ENCODE results near the gene NASP. TPM values are rescaled to one million over a fixed set of nuclear protein-coding genes. Genes with fewer than 3 reads are reported as not detected.

The NASP gene
- total RNA-seq, 1 donor from 2014 or later, result 16.6 TPM

DNA sequence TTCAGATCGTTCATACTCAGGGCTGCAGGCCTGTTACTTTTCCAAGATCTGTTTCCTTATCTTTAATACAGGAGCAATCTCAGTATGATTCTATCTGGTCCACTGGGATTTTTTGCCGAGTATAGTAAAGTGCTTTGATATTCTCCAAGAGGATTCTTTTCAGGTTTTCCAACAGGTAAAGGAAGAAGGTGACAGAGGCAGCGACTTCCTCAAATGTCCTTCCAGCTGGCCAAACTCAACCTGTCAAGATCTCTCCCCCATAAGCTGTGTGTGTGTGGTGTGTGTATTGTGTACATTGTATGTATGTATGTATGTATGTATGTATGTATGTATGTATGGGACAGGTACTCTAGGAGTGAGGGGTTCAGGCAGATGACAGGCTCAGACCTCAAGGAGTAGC lies 32.2 kb upstream of the NASP start:
- FAIRE-seq, result no peak
- no peak for DNase-seq (ENCODE audit: low read depth)
- H3K36me3 ChIP-seq (ENCODE audit: control insufficient read depth, insufficient read depth, low read length), result no peaks in the 10 kb centered on the region
- H3K4me3 ChIP-seq (ENCODE audit: low read depth, low read length), result peak overlapping the region; percentile 55
- TF ChIP-seq, protein P1, sequence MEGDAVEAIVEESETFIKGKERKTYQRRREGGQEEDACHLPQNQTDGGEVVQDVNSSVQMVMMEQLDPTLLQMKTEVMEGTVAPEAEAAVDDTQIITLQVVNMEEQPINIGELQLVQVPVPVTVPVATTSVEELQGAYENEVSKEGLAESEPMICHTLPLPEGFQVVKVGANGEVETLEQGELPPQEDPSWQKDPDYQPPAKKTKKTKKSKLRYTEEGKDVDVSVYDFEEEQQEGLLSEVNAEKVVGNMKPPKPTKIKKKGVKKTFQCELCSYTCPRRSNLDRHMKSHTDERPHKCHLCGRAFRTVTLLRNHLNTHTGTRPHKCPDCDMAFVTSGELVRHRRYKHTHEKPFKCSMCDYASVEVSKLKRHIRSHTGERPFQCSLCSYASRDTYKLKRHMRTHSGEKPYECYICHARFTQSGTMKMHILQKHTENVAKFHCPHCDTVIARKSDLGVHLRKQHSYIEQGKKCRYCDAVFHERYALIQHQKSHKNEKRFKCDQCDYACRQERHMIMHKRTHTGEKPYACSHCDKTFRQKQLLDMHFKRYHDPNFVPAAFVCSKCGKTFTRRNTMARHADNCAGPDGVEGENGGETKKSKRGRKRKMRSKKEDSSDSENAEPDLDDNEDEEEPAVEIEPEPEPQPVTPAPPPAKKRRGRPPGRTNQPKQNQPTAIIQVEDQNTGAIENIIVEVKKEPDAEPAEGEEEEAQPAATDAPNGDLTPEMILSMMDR (IDR thresholded peaks at IDR 0.05; ENCODE audit: insufficient read depth, low read length, severe bottlenecking), result no peak
- H3K27me3 ChIP-seq (ENCODE audit: control insufficient read depth, insufficient read depth, low read length), result no peaks in the 10 kb centered on the region

DNA sequence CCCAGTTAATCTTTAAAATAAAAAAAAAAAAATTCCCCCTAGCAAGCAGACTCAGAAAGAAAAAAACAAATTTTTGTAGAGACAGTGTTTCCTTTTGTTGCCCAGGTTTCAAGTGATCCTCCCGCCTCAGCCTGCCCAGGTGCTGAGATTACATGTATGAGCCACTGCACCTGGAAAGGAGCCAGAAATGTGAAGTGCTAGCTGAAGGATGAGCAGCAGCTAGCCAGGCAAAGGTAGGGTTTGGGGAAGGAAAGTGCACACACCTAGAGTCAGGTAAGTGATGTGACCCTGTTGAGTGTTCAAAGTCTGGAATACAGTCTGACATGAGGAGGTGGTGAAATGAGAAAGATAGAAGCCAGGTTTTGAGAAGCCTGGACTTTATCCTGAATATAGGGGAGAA lies 31.5 kb upstream of the NASP start:
- peak; percentile 86 for DNase-seq (ENCODE audit: low read depth)
- TF ChIP-seq, protein P1 (IDR thresholded peaks at IDR 0.05; ENCODE audit: insufficient read depth, low read length, severe bottlenecking), result no peak
- Histone ChIP-seq H3K27me3 (ENCODE audit: control insufficient read depth, insufficient read depth, low read length) (no peaks in the 10 kb centered on the region), H3K4me3 (ENCODE audit: low read depth, low read length) (no peak overlapping the region), H3K36me3 (ENCODE audit: control insufficient read depth, insufficient read depth, low read length) (no peaks in the 10 kb centered on the region)
- no peak for FAIRE-seq

DNA sequence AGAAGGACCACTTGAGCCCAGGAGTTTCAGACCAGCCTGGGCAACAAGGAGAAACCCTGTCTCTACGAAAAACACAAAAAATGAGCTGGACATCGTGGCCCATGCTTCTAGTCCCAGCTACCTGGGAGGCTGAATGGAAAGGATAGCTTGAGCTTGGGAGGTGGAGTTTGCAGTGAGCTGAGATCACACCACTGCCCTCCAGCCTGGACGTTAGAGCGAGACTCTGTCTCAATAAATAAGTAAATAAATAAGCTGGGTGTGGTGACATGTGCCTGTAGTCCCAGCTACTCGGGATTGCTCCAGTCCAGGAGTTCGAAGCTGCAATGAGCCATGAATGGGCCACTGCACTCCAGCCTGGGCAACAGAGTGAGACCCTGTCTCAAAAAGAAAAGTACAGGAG lies 29.6 kb upstream of the NASP start:
- Histone ChIP-seq H3K27me3 (ENCODE audit: control insufficient read depth, insufficient read depth, low read length) (no peaks in the 10 kb centered on the region), H3K36me3 (ENCODE audit: control insufficient read depth, insufficient read depth, low read length) (no peaks in the 10 kb centered on the region), H3K4me3 (ENCODE audit: low read depth, low read length) (no peak overlapping the region)
- TF ChIP-seq, protein P1 (IDR thresholded peaks at IDR 0.05; ENCODE audit: insufficient read depth, low read length, severe bottlenecking), result no peak
- no peak for FAIRE-seq
- no peak for DNase-seq (ENCODE audit: low read depth)

DNA sequence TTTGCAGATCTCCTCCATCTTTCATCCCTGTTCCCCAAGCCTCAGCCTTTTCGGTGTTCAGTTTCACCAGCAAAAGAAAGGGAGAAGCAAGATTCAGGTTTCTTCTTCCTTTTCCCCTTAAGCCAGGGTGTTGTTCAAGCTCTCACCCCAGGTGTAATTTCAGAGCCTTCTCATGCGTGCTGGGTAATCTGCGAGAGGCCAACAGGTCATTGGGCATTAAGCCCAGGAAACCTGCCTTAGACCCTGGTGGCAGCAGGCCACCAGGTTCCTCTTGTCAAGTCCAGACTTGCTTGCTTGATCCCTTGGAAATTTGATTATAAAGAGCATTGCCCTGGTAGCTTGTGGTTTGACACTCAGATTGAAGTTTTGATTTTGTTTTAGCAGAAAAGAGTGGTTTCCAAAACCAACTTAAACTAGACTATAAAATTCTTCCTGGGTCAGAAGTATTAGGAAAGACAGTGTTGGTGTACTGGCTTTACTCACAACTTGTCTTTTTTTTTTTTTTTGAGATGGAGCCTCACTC lies 26.4 kb upstream of the NASP start:
- Histone ChIP-seq H3K4me3 (ENCODE audit: low read depth, low read length) (no peak overlapping the region), H3K36me3 (ENCODE audit: control insufficient read depth, insufficient read depth, low read length) (peaks cover 5% of the 10 kb centered on the region), H3K27me3 (ENCODE audit: control insufficient read depth, insufficient read depth, low read length) (no peaks in the 10 kb centered on the region)
- FAIRE-seq, result no peak
- DNase-seq (ENCODE audit: low read depth), result peak; percentile 77
- TF ChIP-seq, protein P1 (IDR thresholded peaks at IDR 0.05; ENCODE audit: insufficient read depth, low read length, severe bottlenecking), result no peak

DNA sequence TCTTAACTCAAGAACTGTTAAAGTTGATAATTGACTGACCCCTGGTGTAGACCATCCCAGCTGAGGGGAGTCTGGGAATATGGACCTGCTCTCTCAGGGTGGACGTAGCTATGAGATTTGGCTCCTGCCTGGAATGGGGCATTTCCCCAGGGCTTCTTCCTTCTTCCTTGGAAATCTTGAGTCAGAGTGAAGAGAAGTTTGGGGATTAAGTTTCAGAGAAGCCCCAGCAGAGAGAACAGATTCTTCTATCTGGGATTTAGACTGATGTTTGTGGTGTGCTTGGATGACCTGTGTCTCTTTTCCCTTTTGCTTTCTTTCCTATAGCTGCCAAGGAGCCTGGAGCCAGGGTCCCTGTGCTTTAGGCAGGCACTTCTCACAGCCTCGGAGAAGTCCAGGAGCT lies 20.0 kb upstream of the NASP start:
- FAIRE-seq, result no peak

More for the DNA sequence above, 20.0 kb upstream of the NASP start:
- DNase-seq (ENCODE audit: low read depth), result no peak
- Histone ChIP-seq H3K27me3 (ENCODE audit: control insufficient read depth, insufficient read depth, low read length) (no peaks in the 10 kb centered on the region), H3K36me3 (ENCODE audit: control insufficient read depth, insufficient read depth, low read length) (peaks cover 24% of the 10 kb centered on the region), H3K4me3 (ENCODE audit: low read depth, low read length) (no peak overlapping the region)
- TF ChIP-seq, protein P1 (IDR thresholded peaks at IDR 0.05; ENCODE audit: insufficient read depth, low read length, severe bottlenecking), result no peak
